HFFc6 (cell line): ENCODE data around the gene ADRA2C. TPM values are rescaled to one million over a fixed set of nuclear protein-coding genes. Genes with fewer than 3 reads are reported as not detected.

Experiments used
- DNase-seq: peaks from one replicate; pipeline ENCODE4 v3.0.0-alpha.2; 2018
- H3K27ac Mint-ChIP-seq: 2 replicates; pipeline ENCODE4 v1.8.0; 2020; ENCODE audit warnings: mild to moderate bottlenecking, mixed read lengths
- H3K27me3 Mint-ChIP-seq: 2 replicates; pipeline ENCODE4 v1.8.0; 2021; ENCODE audit warnings: mild to moderate bottlenecking, moderate library complexity, mixed read lengths; ENCODE audit not compliant: insufficient read depth
- H3K36me3 Mint-ChIP-seq: 2 replicates; pipeline ENCODE4 v1.8.0; 2021; ENCODE audit warnings: low read depth, mixed read lengths
- H3K4me1 Mint-ChIP-seq: 2 replicates; pipeline ENCODE4 v1.8.0; 2020; ENCODE audit warnings: low read depth, mixed read lengths
- H3K4me3 Mint-ChIP-seq: 2 replicates; pipeline ENCODE4 v1.8.0; 2020; ENCODE audit warnings: mild to moderate bottlenecking, moderate library complexity, mixed read lengths
- H3K9me3 Mint-ChIP-seq: 2 replicates; pipeline ENCODE4 v1.8.0; 2020; ENCODE audit warnings: mild to moderate bottlenecking, mixed read lengths
- long read RNA-seq: library from polyadenylated mRNA; unstranded; transcript quantifications from one replicate; pipeline ENCODE4 v2.0.0, GENCODE V29; 2019
- total RNA-seq, 6 experiments: library from RNA; stranded (reverse); fragmentation: NEBNext Ultra II Directional; extraction: Animal tissue kit (Norgen Biotek cat#: 25700); gene quantifications; 2 replicates in 1 of 6; 3 replicates in 5 of 6; pipeline ENCODE4 v1.2.3, GENCODE V29; 2021
- TF ChIP-seq, protein P1 (sequence below): fragments of 200-600 bp; sonication (generic); IDR thresholded peaks from 2 replicates; pipeline ENCODE4 v1.5.0; 2021; ENCODE audit warnings: antibody characterized with exemption, mild to moderate bottlenecking

Gene ADRA2C
- under 1 TPM; 0.23 to 0.43 (median 0.26) TPM for total RNA-seq
- long read RNA-seq: 0 reads

GRCh38 chr4:3766036-3766784 is at the start of gene ADRA2C:
TSS of gene ADRA2C (plus strand) at chr4:3766385. CDS start at chr4:3766607, 222 bp downstream.
- no peak for DNase-seq
- Mint-ChIP-seq H3K36me3 (peaks cover 4% of the 10 kb centered on the region; the same call in 1 of the 2 replicates), H3K4me1 (no peaks in the 10 kb centered on the region), H3K4me3 (peak within 1 kb of the TSS; percentile 47; the same call in 1 of the 2 replicates), H3K27me3 (peaks cover 25% of the 10 kb centered on the region), H3K27ac (no peak within 1 kb of the TSS), H3K9me3 (peaks cover 4% of the 10 kb centered on the region; the same call in 1 of the 2 replicates)
- TF ChIP-seq, protein P1, sequence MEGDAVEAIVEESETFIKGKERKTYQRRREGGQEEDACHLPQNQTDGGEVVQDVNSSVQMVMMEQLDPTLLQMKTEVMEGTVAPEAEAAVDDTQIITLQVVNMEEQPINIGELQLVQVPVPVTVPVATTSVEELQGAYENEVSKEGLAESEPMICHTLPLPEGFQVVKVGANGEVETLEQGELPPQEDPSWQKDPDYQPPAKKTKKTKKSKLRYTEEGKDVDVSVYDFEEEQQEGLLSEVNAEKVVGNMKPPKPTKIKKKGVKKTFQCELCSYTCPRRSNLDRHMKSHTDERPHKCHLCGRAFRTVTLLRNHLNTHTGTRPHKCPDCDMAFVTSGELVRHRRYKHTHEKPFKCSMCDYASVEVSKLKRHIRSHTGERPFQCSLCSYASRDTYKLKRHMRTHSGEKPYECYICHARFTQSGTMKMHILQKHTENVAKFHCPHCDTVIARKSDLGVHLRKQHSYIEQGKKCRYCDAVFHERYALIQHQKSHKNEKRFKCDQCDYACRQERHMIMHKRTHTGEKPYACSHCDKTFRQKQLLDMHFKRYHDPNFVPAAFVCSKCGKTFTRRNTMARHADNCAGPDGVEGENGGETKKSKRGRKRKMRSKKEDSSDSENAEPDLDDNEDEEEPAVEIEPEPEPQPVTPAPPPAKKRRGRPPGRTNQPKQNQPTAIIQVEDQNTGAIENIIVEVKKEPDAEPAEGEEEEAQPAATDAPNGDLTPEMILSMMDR: no peak

GRCh38 chr4:3716631-3717235 is 49.5 kb upstream of the ADRA2C start:
- peaks cover 5% of the 10 kb centered on the region for H3K36me3 Mint-ChIP-seq
- no peak overlapping the region for H3K27ac Mint-ChIP-seq
- peaks cover 28% of the 10 kb centered on the region for H3K27me3 Mint-ChIP-seq

DNA sequence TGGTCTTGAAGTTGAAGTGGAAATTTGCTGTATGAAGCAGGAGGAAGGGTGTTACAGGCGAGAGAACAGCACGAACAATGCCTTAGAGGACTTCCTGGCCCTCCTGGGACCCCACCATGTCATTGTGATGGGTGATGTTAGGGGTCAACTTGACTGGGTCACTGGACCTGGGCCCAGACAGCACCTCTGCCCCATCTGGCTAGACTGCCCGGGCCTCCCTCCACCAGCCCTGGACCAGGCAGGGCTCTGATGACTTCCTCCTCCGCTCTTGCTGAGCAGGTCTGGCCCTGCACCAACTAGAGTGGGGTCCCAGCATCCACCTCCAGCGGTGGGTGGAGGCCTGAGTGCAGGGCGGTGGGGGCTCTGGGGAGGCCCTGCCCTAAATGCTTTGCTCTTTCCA is 48.9 kb upstream of the ADRA2C start:
- Mint-ChIP-seq H3K36me3 (peaks cover 5% of the 10 kb centered on the region), H3K27me3 (peaks cover 26% of the 10 kb centered on the region), H3K9me3 (peaks cover 16% of the 10 kb centered on the region), H3K27ac (no peak overlapping the region), H3K4me3 (no peak overlapping the region), H3K4me1 (no peaks in the 10 kb centered on the region)
- TF ChIP-seq, protein P1: no peak
- DNase-seq: no peak

More at GRCh38 chr4:3716631-3717235, 49.5 kb upstream of the ADRA2C start:
- no peak for DNase-seq
- TF ChIP-seq, protein P1: no peak
- no peaks in the 10 kb centered on the region for H3K4me1 Mint-ChIP-seq
- H3K9me3 Mint-ChIP-seq: peaks cover 16% of the 10 kb centered on the region
- H3K4me3 Mint-ChIP-seq: no peak overlapping the region

DNA sequence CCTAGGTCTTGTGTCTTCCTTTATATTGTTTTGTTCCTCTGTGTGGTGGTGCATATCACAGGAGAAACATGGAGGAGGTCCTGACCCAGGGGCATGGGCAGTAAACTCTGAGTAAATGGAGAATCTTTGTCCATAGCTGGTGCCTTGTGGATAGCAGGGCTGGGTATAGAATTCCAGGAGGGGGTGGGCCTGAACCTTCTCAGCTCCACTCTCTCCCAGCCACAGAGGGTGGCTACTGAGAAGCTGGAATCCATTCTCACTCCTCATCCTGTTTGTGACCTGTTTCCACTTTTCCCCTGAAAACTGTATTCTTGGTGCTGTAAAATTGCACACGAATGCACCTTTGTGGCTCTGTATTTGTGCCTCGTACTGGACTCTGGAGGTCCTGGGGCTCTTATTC is 47.7 kb upstream of the ADRA2C start:
- no peak overlapping the region for H3K4me3 Mint-ChIP-seq
- TF ChIP-seq, protein P1: no peak
- H3K36me3 Mint-ChIP-seq: peaks cover 5% of the 10 kb centered on the region
- no peak for DNase-seq
- no peak overlapping the region for H3K27ac Mint-ChIP-seq
- peaks cover 16% of the 10 kb centered on the region for H3K9me3 Mint-ChIP-seq
- H3K27me3 Mint-ChIP-seq: peaks cover 29% of the 10 kb centered on the region
- H3K4me1 Mint-ChIP-seq: no peaks in the 10 kb centered on the region

DNA sequence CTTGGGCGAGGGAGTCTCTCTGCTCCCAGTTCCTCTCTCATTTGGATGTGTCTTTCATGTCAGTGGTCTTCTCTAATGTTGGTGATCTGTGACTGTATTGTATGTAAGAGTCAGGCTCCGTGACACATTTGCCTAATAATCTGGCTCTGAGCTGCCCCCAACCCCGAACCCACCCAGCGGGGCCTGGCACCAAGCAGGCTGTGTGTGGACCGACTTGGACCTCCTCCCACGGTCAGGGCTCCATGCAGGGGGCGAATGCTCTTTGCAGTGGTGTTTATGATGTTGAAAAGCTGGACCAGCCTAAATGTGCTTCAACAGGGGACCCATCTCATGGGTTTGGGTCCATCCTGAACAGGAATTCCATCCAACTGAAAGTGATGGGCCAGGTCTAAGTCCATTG is 47.0 kb upstream of the ADRA2C start:
- no peak overlapping the region for H3K4me3 Mint-ChIP-seq
- no peaks in the 10 kb centered on the region for H3K4me1 Mint-ChIP-seq
- H3K27me3 Mint-ChIP-seq: peaks cover 33% of the 10 kb centered on the region
- DNase-seq: no peak
- TF ChIP-seq, protein P1: no peak
- peaks cover 5% of the 10 kb centered on the region for H3K36me3 Mint-ChIP-seq
- peaks cover 16% of the 10 kb centered on the region for H3K9me3 Mint-ChIP-seq
- no peak overlapping the region for H3K27ac Mint-ChIP-seq
